CD4-positive, alpha-beta T cell treated with Interleukin-6 for 4 hours (primary cell): ENCODE results near the gene RTN4RL2.

Source experiments
- DNase-seq: peaks from one replicate; pipeline ENCODE4 v3.0.0-alpha.2; 2020; ENCODE audit warnings: mixed read lengths

The RTN4RL2 gene

DNA sequence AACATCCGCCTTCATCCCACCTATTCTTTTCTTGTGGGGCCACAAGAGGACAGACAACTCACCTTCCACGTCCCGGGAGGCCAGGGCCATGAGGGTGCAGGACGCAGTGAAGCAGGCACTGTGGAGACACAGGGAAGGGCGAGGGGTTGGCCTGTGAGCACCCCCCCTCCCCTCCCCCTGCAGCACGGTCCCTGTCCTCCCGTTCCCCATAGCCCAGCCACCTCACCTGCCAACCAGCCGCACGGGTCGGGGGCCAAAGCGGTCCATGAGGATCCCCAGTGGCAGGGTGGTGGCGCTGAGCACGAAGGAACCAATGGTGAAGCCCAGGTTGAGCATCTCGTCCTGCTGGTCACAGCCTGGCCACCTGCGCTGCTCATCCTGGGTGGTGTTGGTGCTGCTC is 40.6 kb downstream of the RTN4RL2 start:
- no peak for DNase-seq

DNA sequence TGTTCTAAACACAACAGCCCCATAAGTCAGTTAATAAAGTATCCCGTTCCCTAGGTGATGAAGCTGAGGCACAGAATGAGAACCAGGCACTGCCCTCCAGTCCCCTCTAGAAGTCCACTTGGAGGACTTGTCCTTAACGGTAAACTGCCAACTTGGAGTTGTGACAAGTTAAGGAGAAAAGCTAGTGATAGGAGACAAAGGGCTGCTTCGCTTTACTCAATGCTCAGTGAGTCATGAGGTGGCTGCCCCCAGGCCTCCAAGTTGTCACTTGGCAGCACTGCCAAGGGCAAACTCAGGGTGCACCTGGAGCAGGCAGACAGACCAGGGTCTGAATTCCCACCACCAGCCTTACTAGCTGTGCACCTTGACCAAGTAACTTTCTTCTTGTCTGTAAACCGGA is 41.6 kb downstream of the RTN4RL2 start:
- no peak for DNase-seq

DNA sequence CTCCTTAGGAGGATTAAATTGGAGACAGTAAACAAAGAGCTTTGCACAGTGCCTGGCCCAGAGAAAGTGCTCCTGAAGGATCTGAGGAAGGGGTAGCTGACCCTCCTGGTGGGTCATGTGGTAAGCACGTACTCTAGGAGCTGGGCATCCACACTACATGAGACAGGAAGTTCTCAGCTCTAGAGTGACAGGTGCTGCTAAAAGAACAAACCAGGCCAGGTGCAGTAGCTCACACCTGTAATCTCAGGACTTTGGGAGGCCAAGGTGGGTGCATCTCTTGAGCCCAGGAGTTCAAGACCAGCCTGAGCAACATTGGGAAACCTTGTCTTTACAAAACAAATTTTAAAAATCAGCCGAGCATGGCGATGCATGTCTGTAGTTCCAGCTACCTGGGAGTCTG is 42.0 kb downstream of the RTN4RL2 start:
- no peak for DNase-seq

DNA sequence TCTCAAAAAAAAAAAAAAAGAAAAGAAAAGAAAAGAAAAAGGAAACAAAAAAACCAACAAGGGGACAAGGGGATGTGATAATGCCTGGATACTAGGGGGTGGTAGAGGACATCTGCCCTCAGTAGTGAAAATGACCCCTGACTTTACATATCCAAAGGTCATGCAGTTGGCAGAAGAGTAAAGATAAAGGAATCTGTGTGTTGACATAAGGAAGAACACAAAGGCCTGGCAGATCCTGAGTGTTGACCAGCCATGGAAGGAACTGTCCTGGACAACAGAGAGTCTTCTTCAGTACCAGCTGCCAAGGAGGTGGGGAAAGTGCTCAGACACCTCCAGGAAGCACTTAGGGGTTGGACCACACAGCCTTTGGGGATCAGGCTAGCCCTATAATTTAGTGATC is 42.5 kb downstream of the RTN4RL2 start:
- DNase-seq: no peak

DNA sequence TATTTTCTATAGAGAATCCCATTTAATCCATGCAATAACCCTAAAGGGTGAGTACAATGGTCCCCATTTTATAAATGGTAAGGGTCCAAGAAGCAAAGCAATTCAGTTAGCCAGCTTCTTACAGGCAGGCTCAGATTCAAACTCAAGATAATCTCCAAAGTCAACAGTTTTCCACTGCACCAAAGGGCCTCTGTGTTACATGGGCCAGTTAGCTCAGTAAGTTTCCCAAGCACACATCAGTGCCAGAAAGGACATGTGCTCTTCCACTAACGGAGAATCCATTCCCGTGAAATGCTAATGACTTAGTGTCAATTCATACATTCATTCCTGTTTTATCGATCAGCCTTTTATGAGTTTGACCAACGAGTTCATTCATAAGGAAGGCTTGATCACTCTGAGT is 44.2 kb downstream of the RTN4RL2 start:
- no peak for DNase-seq

DNA sequence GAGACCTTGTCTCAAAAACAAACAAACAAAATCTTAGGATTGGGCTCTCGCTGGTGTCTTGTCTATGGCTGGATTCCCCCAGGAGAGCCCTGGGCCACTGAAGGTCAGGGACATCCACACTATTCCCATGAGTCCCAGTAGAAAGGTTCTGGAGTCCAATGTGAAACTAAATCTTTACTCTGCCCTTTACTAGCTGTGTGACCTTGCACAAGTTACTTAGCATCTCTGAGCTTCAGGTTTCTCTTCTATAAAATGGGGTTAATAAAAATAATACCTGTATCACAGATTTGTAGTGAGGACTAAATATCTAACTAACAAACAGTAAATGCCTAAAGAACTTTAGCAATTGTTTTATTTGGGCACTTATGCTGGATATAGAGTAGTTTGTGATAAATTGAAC is 46.2 kb downstream of the RTN4RL2 start:
- DNase-seq: no peak

DNA sequence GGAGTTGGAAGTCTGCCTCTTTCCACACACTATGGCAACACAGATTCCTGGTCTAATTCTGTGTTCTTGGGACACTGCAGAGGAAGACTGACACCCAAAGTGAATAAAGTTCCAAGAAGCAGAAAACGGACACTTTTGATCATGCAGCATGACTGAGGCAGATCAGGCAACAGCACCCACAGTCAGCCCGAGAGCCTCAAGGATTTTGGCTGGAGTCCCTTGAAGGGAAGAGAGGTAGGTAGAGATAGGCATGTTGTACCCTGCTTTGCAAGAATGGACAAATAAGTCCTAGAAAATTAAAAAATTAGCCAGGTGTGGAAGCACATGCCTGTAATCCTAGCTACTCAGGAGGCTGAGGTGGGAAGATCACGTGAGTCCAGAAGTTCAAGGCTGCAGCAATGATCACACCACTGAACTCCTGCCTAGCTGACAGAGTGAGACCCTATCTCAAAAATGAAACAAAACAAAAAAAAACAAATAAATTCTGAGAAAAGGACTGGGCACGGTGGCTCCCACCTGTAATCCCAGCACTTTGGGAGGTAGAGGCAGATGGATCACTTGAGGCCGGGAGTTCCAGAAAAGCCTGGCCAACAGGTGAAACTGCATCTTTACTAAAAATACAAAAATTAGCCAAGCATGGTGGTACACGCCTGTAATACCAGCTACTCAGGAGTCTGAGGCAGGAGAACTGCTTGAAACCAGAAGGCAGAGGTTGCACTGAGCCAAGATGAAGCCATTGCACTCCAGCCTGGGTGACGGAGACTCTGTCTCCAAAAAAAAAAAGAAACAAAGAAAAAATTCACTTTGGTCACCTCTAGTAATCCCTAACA is 48.2 kb downstream of the RTN4RL2 start:
- DNase-seq: no peak

DNA sequence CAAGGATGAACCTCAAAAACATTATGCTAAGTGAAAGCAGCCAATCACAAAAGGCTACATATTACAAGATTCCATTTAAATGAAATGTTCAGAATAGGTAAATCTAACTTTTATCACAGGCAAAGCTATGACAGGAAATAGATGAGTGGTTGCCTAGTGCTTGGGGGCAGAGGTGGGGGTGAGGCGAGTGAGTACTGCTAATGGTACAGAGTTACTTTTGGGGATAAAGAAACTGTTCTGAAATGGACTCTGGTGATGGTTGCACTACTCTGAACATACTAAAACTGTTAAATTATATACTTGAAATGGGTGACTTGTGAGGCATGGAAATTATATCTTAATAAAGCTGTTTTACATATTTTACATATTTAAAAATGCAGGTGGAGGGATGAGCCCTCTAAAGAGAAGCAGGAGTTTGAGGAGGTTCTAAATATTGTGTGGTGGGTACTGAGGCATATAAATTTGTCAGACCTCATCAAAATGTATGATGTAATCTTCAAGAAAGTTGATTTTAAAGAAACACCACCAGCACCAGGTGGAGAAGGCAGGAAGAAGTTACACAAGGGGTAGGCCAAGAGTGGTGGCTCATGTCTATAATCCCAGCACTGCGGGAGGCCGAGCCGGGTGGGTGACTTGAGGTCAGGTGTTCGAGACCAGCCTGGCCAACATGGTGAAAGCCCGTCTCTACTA is 51.6 kb downstream of the RTN4RL2 start:
- peak; percentile 10 for DNase-seq

DNA sequence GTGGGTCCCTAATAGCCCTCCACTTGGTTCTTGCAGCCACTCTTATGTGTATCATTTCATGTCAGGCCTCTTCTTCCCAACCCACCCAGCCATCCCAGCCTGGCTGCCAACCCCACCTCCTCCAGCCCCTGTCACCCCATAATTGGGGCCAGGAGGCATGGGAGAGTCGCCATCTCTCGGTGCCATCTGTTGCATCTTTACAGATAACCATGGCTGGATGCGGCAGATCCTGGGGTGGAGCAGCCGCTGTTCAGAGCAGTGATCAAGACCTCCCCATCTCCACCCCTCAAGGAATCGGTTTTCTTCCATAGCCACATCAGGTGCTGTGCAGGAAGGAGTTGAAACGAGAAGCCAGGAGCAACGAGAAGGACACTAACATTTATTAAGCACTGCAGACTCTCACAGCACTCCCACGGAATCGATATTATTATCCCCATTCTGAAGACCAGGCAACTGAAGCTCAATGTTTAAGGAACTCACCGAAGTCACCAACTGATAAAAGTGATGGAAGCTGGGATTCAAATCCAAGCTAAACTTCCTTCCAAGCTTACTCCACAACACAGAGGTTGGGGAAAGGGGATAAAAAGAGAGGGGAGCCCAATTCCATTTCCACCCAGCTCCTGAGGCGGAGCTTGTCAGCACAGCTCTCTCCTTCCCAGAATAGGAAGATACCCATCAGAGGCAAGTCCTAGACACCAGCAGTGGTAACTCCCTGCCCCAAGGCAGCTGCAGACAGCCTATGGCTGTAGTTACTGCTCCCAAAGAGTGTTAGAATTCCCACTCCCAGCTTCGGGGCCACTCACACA is 52.5 kb downstream of the RTN4RL2 start:
- no peak for DNase-seq

DNA sequence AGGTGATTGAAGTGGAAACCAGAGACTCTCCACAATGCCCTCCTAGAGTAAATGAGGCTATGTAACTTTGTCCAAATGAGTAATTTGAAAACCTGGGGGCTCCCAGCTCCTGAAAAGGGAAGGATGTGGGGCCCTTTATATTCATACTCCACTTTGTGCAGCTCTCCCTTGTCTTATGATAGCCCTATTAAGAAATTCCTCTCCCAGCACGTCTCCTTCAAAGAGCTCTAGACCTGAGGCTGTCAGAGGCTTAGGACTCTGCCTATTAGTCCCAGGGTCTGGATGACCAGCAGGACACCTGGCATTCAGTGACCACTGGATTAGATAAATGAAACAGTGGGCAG is 53.1 kb downstream of the RTN4RL2 start:
- DNase-seq: no peak

DNA sequence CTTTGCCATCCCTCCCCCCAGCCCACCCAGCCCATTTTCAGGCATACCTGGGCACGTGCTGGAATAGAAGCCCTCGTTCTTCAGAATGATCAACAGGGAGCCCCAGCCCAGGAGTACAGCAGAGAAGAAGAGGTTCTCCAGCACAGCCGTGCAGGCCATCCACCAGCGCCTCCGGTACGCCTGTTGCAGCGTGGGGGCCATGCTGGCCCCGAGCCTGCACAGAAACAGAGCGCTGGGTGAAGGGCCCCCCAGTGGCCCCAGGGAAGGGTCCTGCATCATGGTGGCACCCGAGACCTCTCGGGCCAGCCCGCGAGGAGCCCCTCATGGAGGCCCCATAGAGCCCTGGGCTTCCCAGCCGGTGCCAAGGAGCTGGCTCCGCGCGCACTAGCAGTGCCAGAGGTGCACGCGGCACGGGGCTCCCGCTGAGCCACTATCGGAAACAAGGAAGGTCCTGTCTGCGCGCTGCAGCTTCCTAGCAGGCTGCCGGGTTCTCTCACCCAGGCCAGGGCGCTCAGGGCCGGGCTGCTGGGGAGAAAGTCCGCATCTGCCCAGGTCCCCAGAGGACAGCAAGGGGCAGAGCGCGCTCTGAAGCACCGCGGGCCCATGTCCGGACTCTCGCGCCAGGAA is 53.7 kb downstream of the RTN4RL2 start:
- peak; percentile 49 for DNase-seq

DNA sequence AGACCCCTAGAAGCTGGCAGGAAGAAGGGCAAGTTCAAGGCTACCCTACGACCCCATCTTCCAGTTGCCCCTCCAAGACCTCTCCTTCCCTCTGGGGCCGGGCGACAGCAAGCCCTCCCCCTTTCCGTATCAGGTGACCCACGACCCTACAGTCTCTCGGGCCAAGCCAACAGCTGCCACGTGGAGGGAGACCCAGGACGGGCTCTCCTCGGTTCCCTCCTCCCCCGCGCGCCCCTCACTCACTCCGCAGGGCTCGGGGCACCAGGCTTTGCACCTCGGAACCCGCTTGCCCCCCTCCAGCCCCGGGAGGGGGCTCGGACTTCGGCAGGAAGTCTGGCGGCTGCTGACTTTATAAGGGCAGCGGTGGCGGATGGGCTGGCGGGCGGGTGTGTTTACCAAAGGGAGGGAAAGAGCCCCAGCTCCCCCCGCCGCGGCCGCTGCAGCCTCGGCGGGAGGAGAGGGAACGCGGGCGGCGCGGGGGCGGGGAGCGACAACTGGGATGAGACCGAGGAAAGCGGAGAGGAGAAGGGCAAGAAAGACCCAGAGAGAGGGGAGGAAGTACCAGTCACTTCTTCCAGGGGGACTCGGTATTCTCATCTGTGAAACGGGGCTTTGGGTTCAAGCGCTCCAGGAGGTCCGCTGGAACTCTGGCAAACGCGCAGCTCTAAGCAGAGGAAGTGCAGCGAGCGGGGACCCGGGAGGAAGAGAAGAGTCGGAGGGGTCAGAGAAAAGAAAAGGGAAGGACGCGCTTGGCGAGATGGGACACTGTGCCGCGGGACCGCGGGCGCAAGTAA is 54.4 kb downstream of the RTN4RL2 start:
- DNase-seq: peak; percentile 67

DNA sequence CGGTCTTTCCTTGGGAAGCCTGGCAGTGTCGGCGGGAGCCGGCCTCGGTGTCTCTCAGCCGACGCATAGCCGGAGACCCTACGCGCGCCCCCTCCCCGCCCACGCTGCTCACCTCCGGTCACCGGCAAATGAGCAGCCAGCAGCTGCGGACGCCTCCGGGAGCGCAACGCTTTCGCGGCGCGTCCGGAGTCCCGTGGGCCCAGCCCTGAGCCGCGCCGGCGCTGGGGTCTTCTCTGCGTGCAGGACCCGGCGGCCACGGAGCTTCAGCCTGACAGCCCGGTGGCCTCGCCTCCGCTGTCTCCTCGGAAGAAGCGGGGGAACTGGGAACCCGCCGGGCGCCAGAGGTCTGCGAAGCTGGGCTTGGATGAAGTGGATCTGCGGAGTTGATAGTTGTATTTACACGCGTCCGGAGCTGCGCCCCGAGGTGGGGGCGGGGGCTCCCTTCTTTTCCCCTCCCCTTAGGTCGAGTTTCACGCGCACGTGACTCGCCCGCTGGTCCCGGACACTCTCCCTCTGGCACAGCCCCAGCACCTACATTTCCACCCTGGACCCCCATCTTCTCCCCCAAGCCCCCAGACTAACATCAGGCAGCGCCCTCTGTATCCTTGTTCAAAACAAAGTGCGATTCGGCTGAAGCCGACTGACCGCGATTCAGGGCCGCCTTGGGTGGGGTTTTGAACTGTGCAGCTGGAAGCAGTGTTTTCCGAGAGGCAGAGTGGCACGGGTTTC is 55.2 kb downstream of the RTN4RL2 start, which contains the start of gene SLC43A1:
Gene SLC43A1, minus strand, starts transcription at position 371 of the 729 bp plus-strand sequence. CDS start 1,591 bp downstream, outside the sequence.
- DNase-seq: peak; percentile 46

DNA sequence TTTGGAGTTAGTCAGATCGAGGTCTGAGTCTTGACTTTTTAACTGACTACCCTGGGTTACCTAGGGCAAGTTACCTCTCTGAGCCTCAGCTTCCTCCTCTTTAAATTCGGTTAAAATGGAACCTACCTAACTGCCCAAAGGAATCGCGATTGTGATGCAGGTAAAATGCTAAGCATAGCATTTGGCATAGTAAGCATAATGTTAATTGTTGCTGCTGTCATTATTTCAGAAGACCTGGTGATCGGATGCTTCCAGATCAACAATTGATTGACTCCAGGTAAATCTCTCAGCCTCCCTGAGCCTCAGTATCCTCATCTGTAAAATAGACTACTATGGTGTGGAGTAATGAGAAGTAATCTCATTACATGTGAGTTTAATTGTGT is 55.7 kb downstream of the RTN4RL2 start:
- no peak for DNase-seq

DNA sequence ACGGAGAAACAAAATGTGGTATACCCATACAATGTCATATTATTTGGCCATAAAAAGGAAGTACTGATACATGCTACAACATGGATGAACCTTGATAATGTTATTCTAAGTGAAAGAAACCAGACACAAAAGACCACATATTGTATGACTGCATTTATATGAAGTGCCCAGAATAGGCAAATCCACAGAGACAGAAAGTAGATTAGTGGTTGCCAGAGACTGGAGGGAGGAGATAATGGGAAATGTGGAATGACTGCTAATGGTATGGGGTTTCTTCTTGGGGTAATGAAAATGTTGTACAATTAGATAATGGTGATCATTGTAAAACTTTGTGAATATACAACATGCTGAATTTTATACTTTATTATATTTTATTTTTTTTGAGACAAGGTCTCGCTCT is 60.8 kb downstream of the RTN4RL2 start:
- no peak for DNase-seq

DNA sequence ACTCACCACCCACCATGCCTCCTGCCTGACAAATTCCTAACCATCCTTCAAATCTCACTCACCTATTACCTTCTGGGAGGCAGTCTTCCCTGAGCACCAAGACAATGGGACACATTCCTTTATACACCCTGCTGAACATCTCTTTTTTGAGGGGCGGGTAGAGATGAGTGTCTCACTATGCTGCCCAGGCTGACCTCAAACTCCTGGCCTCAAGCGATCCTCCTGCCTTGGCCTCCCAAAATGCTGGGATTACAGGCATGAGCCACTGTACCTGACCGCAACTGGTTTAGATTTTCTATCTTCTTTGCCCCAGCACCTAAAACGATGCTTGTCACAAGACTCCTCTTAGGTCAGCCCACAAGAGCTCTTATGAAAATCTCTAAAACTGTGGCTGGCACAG is 63.1 kb downstream of the RTN4RL2 start:
- DNase-seq: no peak
